ENCODE measurements around the gene MOV10L1.

DNA sequence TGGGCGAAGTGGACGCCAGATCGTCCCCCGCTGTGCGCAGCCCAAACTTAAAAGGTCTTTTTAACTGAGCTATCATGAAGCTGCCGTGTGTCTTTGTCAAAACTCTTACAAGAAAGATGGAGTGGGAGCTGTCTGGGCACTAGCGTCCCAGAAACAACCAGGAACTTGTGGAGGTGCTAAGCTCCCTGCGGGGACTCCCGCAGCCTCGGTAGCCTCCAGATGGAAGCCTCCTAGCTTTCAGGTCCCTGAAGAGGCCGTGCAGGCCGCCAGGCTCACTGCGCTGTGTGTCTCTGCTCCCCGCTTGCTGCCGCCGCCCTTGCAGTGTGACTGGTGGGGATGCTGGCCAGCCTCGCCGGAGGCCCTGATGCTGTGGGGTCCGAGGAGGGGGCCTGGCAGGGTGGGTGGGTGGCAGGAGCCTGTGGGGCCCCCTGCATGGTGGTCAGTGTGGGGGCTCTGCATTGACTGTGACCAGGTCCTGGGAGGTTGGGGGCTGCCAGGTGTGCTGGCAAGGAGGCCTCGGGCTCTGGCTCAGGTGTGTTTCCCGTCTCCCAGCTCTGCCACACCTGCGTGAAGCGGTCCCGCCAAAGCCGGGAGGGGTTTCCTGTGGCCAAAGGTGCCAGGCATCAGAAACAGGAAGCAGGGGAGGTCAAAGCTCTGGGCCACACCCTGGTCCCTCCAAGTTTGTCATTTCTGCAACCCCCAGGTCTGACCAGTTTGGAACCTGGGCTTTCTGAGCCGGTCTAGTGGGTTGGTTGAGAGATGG, 97.1 kb downstream of the MOV10L1 start:
- TF ChIP-seq, protein P1, sequence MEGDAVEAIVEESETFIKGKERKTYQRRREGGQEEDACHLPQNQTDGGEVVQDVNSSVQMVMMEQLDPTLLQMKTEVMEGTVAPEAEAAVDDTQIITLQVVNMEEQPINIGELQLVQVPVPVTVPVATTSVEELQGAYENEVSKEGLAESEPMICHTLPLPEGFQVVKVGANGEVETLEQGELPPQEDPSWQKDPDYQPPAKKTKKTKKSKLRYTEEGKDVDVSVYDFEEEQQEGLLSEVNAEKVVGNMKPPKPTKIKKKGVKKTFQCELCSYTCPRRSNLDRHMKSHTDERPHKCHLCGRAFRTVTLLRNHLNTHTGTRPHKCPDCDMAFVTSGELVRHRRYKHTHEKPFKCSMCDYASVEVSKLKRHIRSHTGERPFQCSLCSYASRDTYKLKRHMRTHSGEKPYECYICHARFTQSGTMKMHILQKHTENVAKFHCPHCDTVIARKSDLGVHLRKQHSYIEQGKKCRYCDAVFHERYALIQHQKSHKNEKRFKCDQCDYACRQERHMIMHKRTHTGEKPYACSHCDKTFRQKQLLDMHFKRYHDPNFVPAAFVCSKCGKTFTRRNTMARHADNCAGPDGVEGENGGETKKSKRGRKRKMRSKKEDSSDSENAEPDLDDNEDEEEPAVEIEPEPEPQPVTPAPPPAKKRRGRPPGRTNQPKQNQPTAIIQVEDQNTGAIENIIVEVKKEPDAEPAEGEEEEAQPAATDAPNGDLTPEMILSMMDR (IDR thresholded peaks at IDR 0.05) = no peak
- TF ChIP-seq POLR2A (IDR thresholded peaks at IDR 0.05) = no peak
- no peak for TF ChIP-seq POLR2AphosphoS5 (IDR thresholded peaks at IDR 0.05)

Data from suprapubic skin (tissue), 4 donors.